Activated naive CD4-positive, alpha-beta T cell treated with anti-CD3 and anti-CD28 coated beads for 36 hours (primary cell): ENCODE data around the gene CEP170B. TPM values are rescaled to one million over a fixed set of nuclear protein-coding genes. Genes with fewer than 3 reads are reported as not detected.
A peak's percentile ranks its signal among the peaks of the same experiment; 100 is the strongest.
"Not testable (repeated sequence)": the region's sequence is repeated elsewhere in the genome, so short reads cannot be mapped to it uniquely, and the experiment has no call there.

Source experiments
- CTCF ChIA-PET: fragments of 350-600 bp; sonication (Branson Sonifier 250); formaldehyde crosslinking; loops from one replicate; lab custom pipeline; 2021; ENCODE audit warnings: antibody characterized with exemption; lab: Charles Lee
- DNase-seq: peaks from one replicate; pipeline ENCODE4 v3.0.0-alpha.2; 2020
- H3K27ac Mint-ChIP-seq: one replicate; pipeline ENCODE4 v1.8.0; 2021; ENCODE audit warnings: mild to moderate bottlenecking, mixed read lengths
- H3K27me3 Mint-ChIP-seq: one replicate; pipeline ENCODE4 v1.8.0; 2021; ENCODE audit warnings: low read depth, mixed read lengths
- H3K36me3 Mint-ChIP-seq: one replicate; pipeline ENCODE4 v1.8.0; 2021; ENCODE audit warnings: low read depth, mixed read lengths
- H3K4me1 Mint-ChIP-seq: one replicate; pipeline ENCODE4 v1.8.0; 2021; ENCODE audit warnings: low read depth, mixed read lengths
- H3K4me3 Mint-ChIP-seq: one replicate; pipeline ENCODE4 v1.8.0; 2021; ENCODE audit warnings: mild to moderate bottlenecking, moderate library complexity, mixed read lengths
- H3K9me3 Mint-ChIP-seq: one replicate; pipeline ENCODE4 v1.8.0; 2021; ENCODE audit warnings: mixed read lengths
- intact Hi-C: fragments of 100-400 bp; cut with micrococcal nuclease; formaldehyde crosslinking; loops from one replicate; pipeline ENCODE4 v1.15.1; 2023
- total RNA-seq, 2 experiments: library from RNA; stranded (reverse); gene quantifications; one replicate each; pipeline ENCODE4 v1.2.3, GENCODE V29; 2021

The CEP170B gene
- total RNA-seq, 2 experiments from 2014 or later, result 3.3 TPM

DNA sequence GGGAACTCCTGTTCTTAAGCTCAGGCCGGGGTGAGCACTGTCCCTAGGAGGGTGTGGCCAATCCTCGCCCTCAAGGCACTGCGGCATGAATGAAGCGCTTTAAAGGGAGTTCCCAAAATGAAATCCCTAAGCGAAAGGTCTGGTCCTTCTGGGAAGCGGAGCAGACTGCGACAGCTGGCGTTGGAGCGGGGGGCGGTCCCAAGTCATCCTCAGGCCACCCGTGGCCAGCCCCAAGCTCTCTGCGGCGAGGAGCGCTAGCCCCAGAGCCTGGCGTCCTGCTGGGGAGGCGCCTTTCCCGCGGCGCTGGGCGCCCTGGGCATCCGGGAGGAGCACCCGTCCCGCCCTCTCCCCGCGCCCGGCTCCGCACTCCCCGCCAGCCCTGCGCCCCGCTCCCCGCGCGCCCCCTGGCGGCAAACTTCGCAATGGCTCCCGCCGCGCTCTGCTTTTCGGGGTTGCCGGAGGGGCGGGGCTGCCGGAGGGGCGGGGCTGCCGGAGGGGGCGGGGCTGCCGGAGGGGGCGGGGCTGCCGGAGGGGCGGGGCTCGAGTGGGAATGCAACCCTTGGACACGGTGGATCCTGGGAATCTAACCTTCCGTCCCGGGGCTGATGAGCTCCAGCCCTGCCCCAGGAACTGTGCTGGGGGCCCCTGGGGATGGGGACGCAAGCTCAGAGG is 38.7 kb upstream of the CEP170B start:
- no peaks in the 10 kb centered on the region for H3K36me3 Mint-ChIP-seq
- intact Hi-C loops, result loop anchor here (1.0 to 10.0 kb wide), 4 partner anchors 30 to 658 kb away; partner anchors contain the start of gene CRIP1
- H3K27me3 Mint-ChIP-seq, result peaks cover 6% of the 10 kb centered on the region
- CTCF ChIA-PET, result interaction anchor here (0.7 to 2.6 kb wide), 12 partner anchors 12 to 133 kb away, joined by 3 to 34 read pairs (median 4); partner anchors contain the start of genes ADSS1, SIVA1 and ZBTB42
- peaks cover 16% of the 10 kb centered on the region for H3K4me1 Mint-ChIP-seq
- peaks cover 4% of the 10 kb centered on the region for H3K9me3 Mint-ChIP-seq
- H3K27ac Mint-ChIP-seq, result no peak overlapping the region
- peak overlapping the region; percentile 70 for H3K4me3 Mint-ChIP-seq
- DNase-seq, result peak; percentile 94

DNA sequence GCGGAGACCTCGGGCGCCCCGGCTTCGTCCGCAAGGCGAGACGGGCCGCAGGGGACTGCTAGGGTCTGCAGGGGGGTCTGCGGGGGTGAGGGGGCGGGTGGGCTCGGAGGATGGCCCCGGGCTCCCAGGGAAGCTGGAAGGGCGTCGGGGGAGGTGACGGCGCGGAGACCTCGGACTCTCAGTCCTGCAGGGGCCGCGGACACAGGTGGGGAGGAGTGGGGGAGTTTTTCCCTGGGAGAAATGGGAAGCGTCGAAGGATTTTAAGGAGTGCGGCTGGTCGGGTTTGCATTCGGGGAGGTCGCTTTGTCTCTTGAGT is 38.2 kb upstream of the CEP170B start:
- H3K4me3 Mint-ChIP-seq, result peak overlapping the region; percentile 63
- peaks cover 6% of the 10 kb centered on the region for H3K27me3 Mint-ChIP-seq
- CTCF ChIA-PET, result interaction anchor here (1.4 to 2.6 kb wide), 6 partner anchors 50 to 74 kb away, joined by 3 to 34 read pairs (median 10); partner anchors contain the start of gene SIVA1
- no peak overlapping the region for H3K27ac Mint-ChIP-seq
- DNase-seq, result no peak
- peaks cover 4% of the 10 kb centered on the region for H3K9me3 Mint-ChIP-seq
- H3K4me1 Mint-ChIP-seq, result peaks cover 16% of the 10 kb centered on the region
- H3K36me3 Mint-ChIP-seq, result no peaks in the 10 kb centered on the region
- intact Hi-C loops, result loop anchor here (1.0 to 10.0 kb wide), 5 partner anchors 31 to 658 kb away; partner anchors contain the start of genes CEP170B and CRIP1

DNA sequence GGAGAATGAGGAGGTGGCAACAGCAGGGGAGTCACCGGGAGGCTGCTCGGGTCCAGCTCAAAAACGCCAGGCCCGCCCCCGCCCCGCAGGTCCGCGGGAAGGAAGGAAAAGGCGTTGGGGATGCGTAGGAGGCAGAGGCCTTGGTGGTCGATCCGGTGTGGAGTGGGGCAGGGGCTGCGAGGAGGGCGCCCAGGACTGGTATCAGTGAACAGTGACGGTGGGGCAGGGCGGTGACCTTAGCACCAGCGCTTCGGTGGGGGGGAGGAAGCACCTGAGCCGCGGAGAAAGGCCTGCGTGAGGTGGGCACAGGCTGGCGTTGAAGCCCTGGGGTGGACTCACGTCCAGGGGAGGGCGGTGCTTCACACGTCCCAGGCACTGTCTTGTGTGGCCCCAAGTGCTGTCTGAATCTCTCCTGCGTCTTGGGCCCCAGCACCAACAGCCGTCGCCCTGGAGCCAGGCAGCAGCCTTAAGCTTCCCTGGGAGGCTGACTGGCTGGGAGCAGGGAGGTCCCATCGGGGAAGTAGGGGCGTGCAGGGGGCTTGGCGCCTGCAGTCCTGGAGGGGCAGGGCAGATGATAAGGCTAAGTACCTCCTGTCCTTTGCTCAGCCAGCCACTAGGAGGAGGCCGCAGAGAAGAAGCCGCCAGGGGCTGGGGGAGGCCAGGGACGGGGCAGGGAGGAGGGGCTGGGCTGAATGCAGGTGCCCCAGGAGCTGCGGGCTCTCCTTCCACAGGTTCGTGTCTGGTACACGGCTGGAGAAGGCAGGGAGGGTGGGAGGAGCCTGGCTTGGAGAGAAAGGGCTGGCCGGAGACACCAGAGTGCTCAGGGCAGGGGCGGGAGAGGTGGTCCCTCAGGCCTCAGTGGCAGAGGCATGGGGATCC is 37.7 kb upstream of the CEP170B start:
- Mint-ChIP-seq H3K4me3 (peak overlapping the region; percentile 63), H3K27ac (no peak overlapping the region), H3K36me3 (no peaks in the 10 kb centered on the region), H3K4me1 (peaks cover 16% of the 10 kb centered on the region), H3K9me3 (peaks cover 4% of the 10 kb centered on the region), H3K27me3 (peaks cover 6% of the 10 kb centered on the region)
- CTCF ChIA-PET, result interaction anchor here (1.4 to 2.6 kb wide), 5 partner anchors 51 to 75 kb away, joined by 3 to 34 read pairs (median 14); partner anchors contain the start of gene SIVA1
- DNase-seq, result peak; percentile 61
- intact Hi-C loops, result loop anchor here (1.0 to 10.0 kb wide), 2 partner anchors 38 to 657 kb away; partner anchors contain the start of genes CEP170B and CRIP1

DNA sequence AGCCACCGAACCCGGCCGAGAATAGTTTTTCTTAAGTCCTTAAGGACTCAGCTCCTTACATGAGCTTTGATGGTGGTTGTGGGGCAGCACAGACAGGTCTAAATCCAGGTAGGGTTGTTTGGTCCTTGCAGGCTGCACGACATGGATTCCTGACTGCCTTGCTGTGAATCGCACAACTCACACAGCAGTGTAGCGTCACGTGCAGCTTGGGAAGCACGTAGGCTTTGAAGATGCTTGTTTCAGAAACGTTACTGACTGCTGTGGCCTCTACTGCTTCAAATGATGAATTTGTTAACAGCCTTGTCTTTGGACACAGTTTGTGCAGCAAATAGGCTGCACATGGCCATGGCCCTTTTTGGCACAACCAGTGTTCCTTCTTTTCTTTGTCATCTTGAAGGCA is 34.3 kb upstream of the CEP170B start:
- Mint-ChIP-seq H3K27ac (no peak overlapping the region), H3K27me3 (peaks cover under 1% of the 10 kb centered on the region), H3K36me3 (no peaks in the 10 kb centered on the region), H3K4me3 (no peak overlapping the region), H3K9me3 (no peaks in the 10 kb centered on the region), H3K4me1 (peaks cover 12% of the 10 kb centered on the region)
- intact Hi-C loops, result no loop called here
- no peak for DNase-seq
- CTCF ChIA-PET, result interaction anchor here (1.1 kb wide), 1 partner anchor 69 kb away, joined by 3 read pairs; no protein-coding TSS in a partner anchor

DNA sequence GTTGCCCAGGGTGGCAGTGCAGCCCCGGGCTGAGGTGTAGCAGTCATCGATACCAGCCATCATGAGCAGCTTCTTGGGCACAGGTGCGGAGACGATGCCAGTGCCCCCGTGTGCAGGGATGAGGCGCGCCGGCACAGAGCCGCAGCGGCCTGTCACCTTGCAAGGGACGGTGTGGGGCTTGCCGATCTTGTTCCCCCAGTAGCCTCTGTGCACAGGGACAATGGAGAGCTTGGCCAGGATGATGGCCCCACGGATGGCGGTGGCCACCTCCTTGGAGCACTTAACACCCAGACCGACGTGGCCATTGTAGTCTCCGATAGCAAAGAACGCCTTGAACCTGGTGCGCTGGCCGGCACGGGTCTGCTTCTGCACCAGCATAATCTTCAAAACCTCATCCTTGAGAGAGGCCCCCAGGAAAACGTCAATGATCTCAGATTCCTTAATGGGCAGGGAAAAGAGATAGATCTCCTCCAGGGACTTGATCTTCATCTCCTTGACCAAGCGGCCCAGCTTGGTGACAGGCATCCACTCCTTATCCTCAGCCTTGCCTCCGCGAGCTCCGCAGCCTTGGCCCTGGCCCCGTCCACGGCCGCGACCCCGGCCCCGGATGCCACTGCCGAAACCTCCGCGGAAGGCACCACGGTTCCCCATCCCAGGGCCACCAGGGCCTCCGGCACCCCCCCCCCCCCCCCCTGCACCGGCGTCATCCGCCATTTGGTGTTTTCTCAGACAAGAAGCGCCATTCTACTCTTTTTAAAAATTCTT is 28.7 kb upstream of the CEP170B start:
- H3K4me1 Mint-ChIP-seq, H3K36me3 Mint-ChIP-seq, DNase-seq, H3K9me3 Mint-ChIP-seq, H3K27ac Mint-ChIP-seq, H3K27me3 Mint-ChIP-seq, H3K4me3 Mint-ChIP-seq, intact Hi-C loops, CTCF ChIA-PET: not testable (repeated sequence)

DNA sequence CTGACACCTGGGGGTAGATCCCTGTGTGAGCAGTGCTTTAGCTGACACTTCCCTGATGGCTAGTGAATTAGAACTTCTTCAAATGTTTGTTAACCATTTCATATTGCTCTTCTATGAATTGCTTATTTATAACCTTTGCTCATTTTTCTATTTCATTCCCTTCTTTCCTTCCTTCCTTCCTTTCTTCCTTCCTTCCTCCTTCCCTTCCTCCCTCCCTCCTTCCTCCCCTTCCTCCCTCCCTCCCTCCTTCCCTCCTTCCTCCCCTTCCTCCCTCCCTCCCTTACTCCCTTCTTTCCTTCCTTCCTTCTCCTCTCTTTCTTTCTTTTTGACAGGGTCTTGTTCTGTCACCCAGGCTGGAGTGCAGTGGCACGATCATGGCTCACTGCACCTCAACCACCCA is 23.3 kb upstream of the CEP170B start:
- H3K36me3 Mint-ChIP-seq, result no peaks in the 10 kb centered on the region
- no peak for DNase-seq
- H3K4me3 Mint-ChIP-seq, result no peak overlapping the region
- H3K4me1 Mint-ChIP-seq, result peaks cover 5% of the 10 kb centered on the region
- H3K27me3 Mint-ChIP-seq, result peaks cover 33% of the 10 kb centered on the region
- intact Hi-C loops, result no loop called here
- H3K27ac Mint-ChIP-seq, result no peak overlapping the region
- H3K9me3 Mint-ChIP-seq, result no peaks in the 10 kb centered on the region
- CTCF ChIA-PET, result no interaction called here

DNA sequence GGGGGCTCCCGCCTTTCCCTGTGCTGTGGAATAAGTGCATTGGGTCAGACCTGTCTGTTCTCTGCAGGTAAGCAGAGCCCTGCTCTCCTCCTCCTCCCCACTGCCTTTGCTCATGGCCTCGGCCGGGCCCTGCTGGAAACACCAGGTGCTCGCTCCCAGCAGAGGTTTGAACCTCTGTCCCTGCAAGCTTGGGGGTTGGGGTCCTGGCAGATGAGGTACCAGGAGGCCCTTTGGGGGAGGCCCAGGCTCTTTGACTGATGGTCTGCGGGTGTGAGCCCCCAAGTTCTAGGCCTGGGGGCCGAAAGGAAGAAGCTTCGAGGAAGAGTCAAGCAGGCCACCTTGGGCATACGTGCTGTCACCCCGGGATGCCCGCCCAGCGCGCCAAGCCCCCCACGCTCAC is 22.1 kb upstream of the CEP170B start:
- Mint-ChIP-seq H3K27me3 (peaks cover 35% of the 10 kb centered on the region), H3K27ac (no peak overlapping the region), H3K4me3 (no peak overlapping the region), H3K4me1 (peaks cover 5% of the 10 kb centered on the region), H3K9me3 (no peaks in the 10 kb centered on the region), H3K36me3 (no peaks in the 10 kb centered on the region)
- DNase-seq, result no peak
- intact Hi-C loops, result no loop called here
- CTCF ChIA-PET, result interaction anchor here (1.0 kb wide), 1 partner anchor 119 kb away, joined by 3 read pairs; the partner anchor contains the start of gene ADSS1

DNA sequence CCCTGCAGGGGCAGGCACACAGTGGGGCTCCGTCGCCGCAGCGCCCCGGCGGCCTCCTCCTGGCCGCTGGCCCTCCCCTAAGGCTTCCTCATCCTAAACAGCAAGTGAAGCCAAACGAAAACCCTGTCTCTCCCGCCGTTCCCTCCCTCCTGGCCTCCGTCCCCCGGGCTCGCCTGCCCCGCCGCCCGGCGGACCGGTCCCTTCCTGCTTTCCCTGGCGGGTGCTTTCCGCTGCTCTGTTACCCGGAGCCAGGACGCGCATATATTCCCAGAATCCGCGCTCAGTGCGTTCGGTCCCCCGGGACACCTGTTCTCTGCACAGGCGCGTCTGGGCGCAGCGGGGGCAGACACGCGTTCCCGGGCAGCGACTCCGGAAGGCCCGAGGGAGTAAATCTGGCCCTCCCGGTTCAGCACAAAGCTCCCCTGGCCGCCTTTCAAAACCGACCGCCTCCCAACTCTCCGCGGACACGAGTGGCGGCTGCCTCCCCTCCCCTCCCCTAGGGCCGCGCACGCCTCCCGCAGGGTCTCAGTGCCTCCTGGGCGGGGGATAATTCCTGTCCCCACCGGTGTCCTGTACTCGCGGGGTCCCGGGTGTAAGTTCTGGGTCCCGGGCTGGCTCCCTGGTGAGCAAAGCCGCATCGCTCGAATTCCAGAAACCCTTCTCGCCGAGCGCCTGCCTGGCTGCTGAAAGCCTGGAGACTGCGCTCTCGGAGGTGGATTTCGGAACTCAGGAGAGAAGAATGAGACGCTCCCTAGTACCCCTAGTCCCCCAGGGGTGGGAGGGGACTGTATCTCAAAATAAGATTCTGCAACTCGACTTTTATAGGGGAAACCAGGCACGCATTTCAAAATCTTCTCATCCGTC is 21.4 kb upstream of the CEP170B start:
- no peak overlapping the region for H3K27ac Mint-ChIP-seq
- H3K9me3 Mint-ChIP-seq, result no peaks in the 10 kb centered on the region
- CTCF ChIA-PET, result interaction anchor here (1.0 kb wide), 1 partner anchor 120 kb away, joined by 3 read pairs; the partner anchor contains the start of gene ADSS1
- peaks cover 35% of the 10 kb centered on the region for H3K27me3 Mint-ChIP-seq
- H3K36me3 Mint-ChIP-seq, result no peaks in the 10 kb centered on the region
- peaks cover 5% of the 10 kb centered on the region for H3K4me1 Mint-ChIP-seq
- intact Hi-C loops, result no loop called here
- no peak for DNase-seq
- H3K4me3 Mint-ChIP-seq, result no peak overlapping the region

DNA sequence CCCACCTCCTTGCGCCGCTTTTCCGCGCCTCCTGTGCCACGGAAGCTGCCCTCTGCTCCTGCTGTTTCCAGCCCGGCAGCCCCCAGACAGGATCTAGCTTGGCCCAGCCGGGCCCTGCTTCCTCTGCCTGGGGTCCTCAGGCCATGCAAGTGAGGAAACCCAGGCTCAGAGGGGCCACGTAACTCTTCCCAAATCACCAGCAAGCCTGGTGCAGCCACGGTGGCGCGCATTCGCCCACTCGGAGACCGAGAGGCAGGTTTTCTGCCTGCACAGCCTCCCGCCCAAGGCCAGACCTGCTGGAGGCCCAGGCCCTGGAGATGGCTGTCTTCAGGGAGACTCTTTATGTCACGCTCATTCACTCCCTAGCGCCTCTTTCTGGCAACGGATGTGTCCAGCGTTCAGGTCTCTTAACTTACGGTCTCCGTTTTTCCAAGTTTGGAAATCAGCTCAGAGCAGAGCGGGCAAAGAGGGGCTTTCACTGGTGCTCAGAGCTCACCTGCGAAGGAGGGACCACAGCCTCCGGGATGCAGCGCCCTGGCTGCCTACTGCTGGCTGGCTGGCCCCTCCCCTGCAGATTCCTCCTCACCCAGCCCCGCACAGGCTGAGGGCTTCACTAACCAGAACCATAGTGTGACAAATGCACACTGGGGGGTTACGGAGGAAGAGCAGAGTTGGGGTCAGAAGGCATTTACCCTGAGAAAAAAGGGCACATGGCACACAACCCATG is 20.6 kb upstream of the CEP170B start:
- Mint-ChIP-seq H3K4me1 (peaks cover 5% of the 10 kb centered on the region), H3K9me3 (no peaks in the 10 kb centered on the region), H3K27me3 (peaks cover 35% of the 10 kb centered on the region), H3K27ac (no peak overlapping the region), H3K4me3 (no peak overlapping the region), H3K36me3 (no peaks in the 10 kb centered on the region)
- intact Hi-C loops, result no loop called here
- CTCF ChIA-PET, result no interaction called here
- DNase-seq, result no peak

DNA sequence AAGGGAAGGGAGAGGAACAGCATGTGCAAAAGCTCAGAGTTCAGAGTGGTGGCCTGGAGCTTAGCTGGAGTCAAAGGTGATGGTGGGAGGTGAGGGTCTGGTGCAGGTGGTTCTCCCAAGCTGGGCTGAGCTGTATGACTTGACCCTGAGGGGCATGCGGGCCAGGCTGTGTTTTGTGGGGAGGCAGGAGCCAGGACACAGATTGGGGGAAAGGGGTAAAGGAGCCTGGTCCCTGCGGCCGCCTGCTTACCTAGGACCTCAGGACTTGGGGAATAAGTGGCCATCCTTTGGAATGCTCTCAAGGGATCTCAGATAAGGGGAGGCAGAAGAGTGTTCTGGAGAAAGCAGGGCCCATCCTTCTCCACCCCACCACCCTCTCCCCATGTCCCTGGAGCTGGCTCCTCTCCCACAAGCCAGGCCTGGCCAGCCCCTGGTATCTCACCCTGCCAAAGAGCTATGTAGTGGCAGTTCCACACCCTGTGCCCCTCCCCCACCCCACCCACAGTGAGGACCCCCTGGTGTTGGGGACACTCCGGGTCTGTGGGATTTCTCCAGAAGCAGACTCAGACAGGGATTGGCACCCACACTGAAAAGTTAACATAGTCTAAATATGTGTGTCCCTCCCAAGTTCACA is 19.9 kb upstream of the CEP170B start:
- no peak for DNase-seq
- no peak overlapping the region for H3K4me3 Mint-ChIP-seq
- peaks cover 35% of the 10 kb centered on the region for H3K27me3 Mint-ChIP-seq
- no peak overlapping the region for H3K27ac Mint-ChIP-seq
- intact Hi-C loops, result no loop called here
- H3K36me3 Mint-ChIP-seq, result no peaks in the 10 kb centered on the region
- H3K4me1 Mint-ChIP-seq, result peaks cover 5% of the 10 kb centered on the region
- CTCF ChIA-PET, result no interaction called here
- no peaks in the 10 kb centered on the region for H3K9me3 Mint-ChIP-seq
